Measurements from ENCODE around the gene COA7. TPM values are rescaled to one million over a fixed set of nuclear protein-coding genes. Genes with fewer than 3 reads are reported as not detected.

The COA7 gene
- total and polyA plus RNA-seq, 4 donors = 4.7 to 14.1 (median 8.7) TPM

DNA sequence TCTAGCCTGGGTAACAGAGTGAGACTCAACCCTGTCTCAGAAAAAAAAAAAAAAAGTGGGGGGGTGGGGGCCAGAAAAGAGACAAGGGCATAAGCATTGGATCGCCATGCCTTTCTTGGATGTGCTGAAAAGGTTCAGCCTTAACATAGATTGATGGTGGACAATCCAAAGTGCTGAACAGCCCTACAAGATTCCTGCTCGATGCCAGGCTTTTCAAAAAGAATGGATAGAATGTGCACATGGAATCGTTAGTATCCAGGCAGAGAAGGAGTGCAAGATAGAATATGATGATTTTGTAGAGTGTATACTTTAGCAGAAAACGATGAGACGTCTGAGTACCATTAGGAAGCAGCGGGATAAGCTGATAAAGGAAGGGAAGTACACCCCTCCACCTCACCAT is 10.9 kb upstream of the COA7 start (continued):
- TF ChIP-seq, protein P1, sequence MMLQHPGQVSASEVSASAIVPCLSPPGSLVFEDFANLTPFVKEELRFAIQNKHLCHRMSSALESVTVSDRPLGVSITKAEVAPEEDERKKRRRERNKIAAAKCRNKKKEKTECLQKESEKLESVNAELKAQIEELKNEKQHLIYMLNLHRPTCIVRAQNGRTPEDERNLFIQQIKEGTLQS (IDR thresholded peaks at IDR 0.05) = no peak

DNA sequence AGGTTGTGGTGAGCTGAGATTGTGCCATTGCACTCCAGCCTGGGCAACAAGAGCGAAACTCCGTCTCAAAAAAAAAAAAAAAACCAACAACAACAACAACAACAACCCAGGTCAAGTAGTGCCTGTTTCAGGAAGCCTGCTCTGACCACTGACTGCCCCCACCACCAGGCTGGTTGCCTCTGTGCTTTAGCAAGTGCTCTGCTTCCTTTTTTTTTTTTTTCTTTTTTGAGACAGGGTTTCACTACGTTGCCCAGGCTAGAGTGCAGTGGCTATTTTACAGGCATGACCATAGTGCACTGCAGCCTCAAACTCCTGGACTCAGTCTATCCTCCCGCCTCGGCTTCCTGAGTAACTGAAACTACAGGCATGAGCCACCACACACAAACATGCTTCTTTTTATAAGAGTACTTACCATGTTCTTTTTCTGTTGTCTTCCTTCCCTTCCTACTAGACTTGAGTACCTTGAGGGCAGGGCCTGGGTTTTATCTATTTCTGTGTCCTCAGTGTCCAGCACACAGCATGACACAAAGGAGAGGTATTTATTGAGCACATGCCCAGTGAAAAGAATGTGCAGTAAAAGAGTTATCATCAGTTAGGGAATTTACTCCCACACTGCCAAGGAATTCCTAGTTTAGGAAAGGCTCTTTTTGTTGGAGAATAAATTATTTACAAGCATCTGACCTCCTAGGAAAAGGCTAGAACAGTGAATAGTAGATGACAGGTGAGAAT is 9.9 kb upstream of the COA7 start:
- Histone ChIP-seq H3K4me1 (ENCODE audit: control insufficient read depth in 4 of 4, insufficient read depth in 4 of 4, low read length in 3 of 4) (peaks cover 0 to 8% (median 5%) of the 10 kb centered on the region in 4 donors), H3K9me3 (ENCODE audit: control insufficient read depth in 4 of 4, low read length in 3 of 4) (no peaks in the 10 kb centered on the region), H3K27ac (ENCODE audit: low read depth in 1 of 2, low read length in 2 of 2) (peak overlapping the region in 1 of 2 donors; percentile 25), H3K27me3 (ENCODE audit: control insufficient read depth in 4 of 4, insufficient read depth in 4 of 4, low read length in 3 of 4) (no peaks in the 10 kb centered on the region), H3K4me3 (ENCODE audit: low read depth in 1 of 3, low read length in 3 of 3) (no peak overlapping the region), H3K9ac (ENCODE audit: low read depth in 1 of 2, low read length in 2 of 2) (no peak overlapping the region), H3K36me3 (ENCODE audit: control insufficient read depth in 4 of 4, insufficient read depth in 3 of 4, low read depth in 1 of 4, low read length in 3 of 4) (no peaks in the 10 kb centered on the region)
- no peak for DNase-seq (ENCODE audit: low spot score)
- TF ChIP-seq JUND (IDR thresholded peaks at IDR 0.05) (no peak), RAD21 (IDR thresholded peaks at IDR 0.05) (no peak), TAF1 (conservative IDR thresholded peaks at IDR 0.05) (no peak), RXRA (IDR thresholded peaks at IDR 0.05) (no peak), YY1 (IDR thresholded peaks at IDR 0.05) (no peak), GABPA (IDR thresholded peaks at IDR 0.05 in 1 of 2, conservative IDR thresholded peaks at IDR 0.05 in 1 of 2) (no peak), HNF4A (conservative IDR thresholded peaks at IDR 0.05) (no peak), FOXA2 (IDR thresholded peaks at IDR 0.05) (no peak), HNF4G (IDR thresholded peaks at IDR 0.05) (no peak), SP1 (IDR thresholded peaks at IDR 0.05) (no peak)
- TF ChIP-seq, protein P2, sequence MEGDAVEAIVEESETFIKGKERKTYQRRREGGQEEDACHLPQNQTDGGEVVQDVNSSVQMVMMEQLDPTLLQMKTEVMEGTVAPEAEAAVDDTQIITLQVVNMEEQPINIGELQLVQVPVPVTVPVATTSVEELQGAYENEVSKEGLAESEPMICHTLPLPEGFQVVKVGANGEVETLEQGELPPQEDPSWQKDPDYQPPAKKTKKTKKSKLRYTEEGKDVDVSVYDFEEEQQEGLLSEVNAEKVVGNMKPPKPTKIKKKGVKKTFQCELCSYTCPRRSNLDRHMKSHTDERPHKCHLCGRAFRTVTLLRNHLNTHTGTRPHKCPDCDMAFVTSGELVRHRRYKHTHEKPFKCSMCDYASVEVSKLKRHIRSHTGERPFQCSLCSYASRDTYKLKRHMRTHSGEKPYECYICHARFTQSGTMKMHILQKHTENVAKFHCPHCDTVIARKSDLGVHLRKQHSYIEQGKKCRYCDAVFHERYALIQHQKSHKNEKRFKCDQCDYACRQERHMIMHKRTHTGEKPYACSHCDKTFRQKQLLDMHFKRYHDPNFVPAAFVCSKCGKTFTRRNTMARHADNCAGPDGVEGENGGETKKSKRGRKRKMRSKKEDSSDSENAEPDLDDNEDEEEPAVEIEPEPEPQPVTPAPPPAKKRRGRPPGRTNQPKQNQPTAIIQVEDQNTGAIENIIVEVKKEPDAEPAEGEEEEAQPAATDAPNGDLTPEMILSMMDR (IDR thresholded peaks at IDR 0.05; ENCODE audit: low read depth, low read length, missing input control) = no peak
- TF ChIP-seq, protein P3, sequence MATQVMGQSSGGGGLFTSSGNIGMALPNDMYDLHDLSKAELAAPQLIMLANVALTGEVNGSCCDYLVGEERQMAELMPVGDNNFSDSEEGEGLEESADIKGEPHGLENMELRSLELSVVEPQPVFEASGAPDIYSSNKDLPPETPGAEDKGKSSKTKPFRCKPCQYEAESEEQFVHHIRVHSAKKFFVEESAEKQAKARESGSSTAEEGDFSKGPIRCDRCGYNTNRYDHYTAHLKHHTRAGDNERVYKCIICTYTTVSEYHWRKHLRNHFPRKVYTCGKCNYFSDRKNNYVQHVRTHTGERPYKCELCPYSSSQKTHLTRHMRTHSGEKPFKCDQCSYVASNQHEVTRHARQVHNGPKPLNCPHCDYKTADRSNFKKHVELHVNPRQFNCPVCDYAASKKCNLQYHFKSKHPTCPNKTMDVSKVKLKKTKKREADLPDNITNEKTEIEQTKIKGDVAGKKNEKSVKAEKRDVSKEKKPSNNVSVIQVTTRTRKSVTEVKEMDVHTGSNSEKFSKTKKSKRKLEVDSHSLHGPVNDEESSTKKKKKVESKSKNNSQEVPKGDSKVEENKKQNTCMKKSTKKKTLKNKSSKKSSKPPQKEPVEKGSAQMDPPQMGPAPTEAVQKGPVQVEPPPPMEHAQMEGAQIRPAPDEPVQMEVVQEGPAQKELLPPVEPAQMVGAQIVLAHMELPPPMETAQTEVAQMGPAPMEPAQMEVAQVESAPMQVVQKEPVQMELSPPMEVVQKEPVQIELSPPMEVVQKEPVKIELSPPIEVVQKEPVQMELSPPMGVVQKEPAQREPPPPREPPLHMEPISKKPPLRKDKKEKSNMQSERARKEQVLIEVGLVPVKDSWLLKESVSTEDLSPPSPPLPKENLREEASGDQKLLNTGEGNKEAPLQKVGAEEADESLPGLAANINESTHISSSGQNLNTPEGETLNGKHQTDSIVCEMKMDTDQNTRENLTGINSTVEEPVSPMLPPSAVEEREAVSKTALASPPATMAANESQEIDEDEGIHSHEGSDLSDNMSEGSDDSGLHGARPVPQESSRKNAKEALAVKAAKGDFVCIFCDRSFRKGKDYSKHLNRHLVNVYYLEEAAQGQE (IDR thresholded peaks at IDR 0.05) = no peak
- TF ChIP-seq, protein P4, sequence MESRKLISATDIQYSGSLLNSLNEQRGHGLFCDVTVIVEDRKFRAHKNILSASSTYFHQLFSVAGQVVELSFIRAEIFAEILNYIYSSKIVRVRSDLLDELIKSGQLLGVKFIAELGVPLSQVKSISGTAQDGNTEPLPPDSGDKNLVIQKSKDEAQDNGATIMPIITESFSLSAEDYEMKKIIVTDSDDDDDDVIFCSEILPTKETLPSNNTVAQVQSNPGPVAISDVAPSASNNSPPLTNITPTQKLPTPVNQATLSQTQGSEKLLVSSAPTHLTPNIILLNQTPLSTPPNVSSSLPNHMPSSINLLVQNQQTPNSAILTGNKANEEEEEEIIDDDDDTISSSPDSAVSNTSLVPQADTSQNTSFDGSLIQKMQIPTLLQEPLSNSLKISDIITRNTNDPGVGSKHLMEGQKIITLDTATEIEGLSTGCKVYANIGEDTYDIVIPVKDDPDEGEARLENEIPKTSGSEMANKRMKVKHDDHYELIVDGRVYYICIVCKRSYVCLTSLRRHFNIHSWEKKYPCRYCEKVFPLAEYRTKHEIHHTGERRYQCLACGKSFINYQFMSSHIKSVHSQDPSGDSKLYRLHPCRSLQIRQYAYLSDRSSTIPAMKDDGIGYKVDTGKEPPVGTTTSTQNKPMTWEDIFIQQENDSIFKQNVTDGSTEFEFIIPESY (IDR thresholded peaks at IDR 0.05) = no peak
- 79% methylated on average over 5 of the region's 5 CpGs for WGBS
